Measurements from ENCODE around the gene RPS25. TPM values are rescaled to one million over a fixed set of nuclear protein-coding genes. Genes with fewer than 3 reads are reported as not detected.

The RPS25 gene
- total and polyA plus RNA-seq, 10 of the 15 experiments (the other 5 are each of a cell fraction or from before 2014, with no cell fraction given) = 886 to 3,746 (median 3,066) TPM

- peak; percentile 49 for ATAC-seq
- Histone ChIP-seq H3K27me3 (replicated peaks in 1 of 2; ENCODE audit: control insufficient read depth in 2 of 2, insufficient read depth in 2 of 2, low read length in 1 of 2) (no peaks in the 10 kb centered on the region), H3K4me1 (ENCODE audit: control insufficient read depth, insufficient read depth, low read length) (peaks cover 14% of the 10 kb centered on the region), H4K20me1 (ENCODE audit: control insufficient read depth, insufficient read depth) (no peaks in the 10 kb centered on the region), H2AFZ (ENCODE audit: control insufficient read depth, low read depth, low read length) (peak overlapping the region; percentile 95), H3K9ac (ENCODE audit: control insufficient read depth, insufficient read depth, low read length) (peak overlapping the region; percentile 74; the same call in 1 of the 2 replicates), H3K9me3 (replicated peaks; ENCODE audit: control insufficient read depth, insufficient read depth, low read length) (no peaks in the 10 kb centered on the region), H3K4me2 (ENCODE audit: control insufficient read depth, insufficient read depth) (peak overlapping the region; percentile 85), H3K36me3 (ENCODE audit: control insufficient read depth in 2 of 2, insufficient read depth in 2 of 2, low read length in 1 of 2) (peaks cover 1 to 4% of the 10 kb centered on the region in 2 experiments; a peak in 3 of 4 replicates), H3K27ac (ENCODE audit: control insufficient read depth, insufficient read depth) (peak overlapping the region; percentile 80), H3K4me3 (peak overlapping the region; percentile 78), H3K79me2 (ENCODE audit: control insufficient read depth, insufficient read depth, low read length) (peaks cover 13% of the 10 kb centered on the region)
- SMC1A ChIA-PET (ENCODE audit: uncharacterized antibody, unreplicated experiment) = interaction anchor here (1.0 to 4.9 kb wide), 2 partner anchors 13 to 21 kb away, joined by 5 to 40 read pairs; partner anchors contain the start of genes RPS25 and TRAPPC4
- intact Hi-C loops (cut with micrococcal nuclease; ENCODE audit: unreplicated experiment) (no loop called here), in situ Hi-C loops (cut with MboI) (no loop called here)
- RAD21 ChIA-PET (ENCODE audit: unreplicated experiment) = interaction anchor here (1.0 to 1.7 kb wide), 5 partner anchors 15 to 67 kb away, joined by 3 to 6 read pairs (median 3); partner anchors contain the start of gene VPS11
- no TSS peak for BruUV-seq (replicated peaks)
- 2% methylated on average over 13 of the region's 13 CpGs for WGBS (ENCODE audit: insufficient coverage, insufficient replicate concordance, low lambda C conversion rate, missing lambda C conversion rate)
- 0 out of 2 replicates have a peak, but pooled peaks have one; percentile 7 for TF ChIP-seq LARP7 (IDR thresholded peaks at IDR 0.05)
- TF ChIP-seq DPF2 (IDR thresholded peaks at IDR 0.05) = no peak
- TF ChIP-seq CREB1 (IDR thresholded peaks at IDR 0.05; ENCODE audit: low read depth) = 0 out of 2 replicates have a peak, but pooled peaks have one; percentile 8
- POLR2A ChIA-PET = interaction anchor here (0.9 to 3.0 kb wide), 8 partner anchors 11 to 77 kb away, joined by 3 to 14 read pairs (median 5); partner anchors contain the start of genes HMBS, HYOU1 and VPS11
- FAIRE-seq = no peak
- DNase-seq (ENCODE audit: low read depth, low spot score) = no peak
- CTCF ChIA-PET = interaction anchor here (1.0 to 2.0 kb wide), 6 partner anchors 10 to 291 kb away, joined by 3 to 16 read pairs (median 6); partner anchors contain the start of genes HYOU1 and TRAPPC4
Observed at GRCh38 chr11:119030029-119030328, 11.8 kb upstream of the RPS25 start.

- Histone ChIP-seq H3K9ac (ENCODE audit: control insufficient read depth, insufficient read depth, low read length) (peak overlapping the region; percentile 74), H3K4me2 (ENCODE audit: control insufficient read depth, insufficient read depth) (peak overlapping the region; percentile 85), H3K9me3 (replicated peaks; ENCODE audit: control insufficient read depth, insufficient read depth, low read length) (no peaks in the 10 kb centered on the region), H3K27me3 (replicated peaks in 1 of 2; ENCODE audit: control insufficient read depth in 2 of 2, insufficient read depth in 2 of 2, low read length in 1 of 2) (no peaks in the 10 kb centered on the region), H3K27ac (ENCODE audit: control insufficient read depth, insufficient read depth) (peak overlapping the region; percentile 80), H3K36me3 (ENCODE audit: control insufficient read depth in 2 of 2, insufficient read depth in 2 of 2, low read length in 1 of 2) (peaks cover 4 to 5% of the 10 kb centered on the region in 2 experiments; a peak in 3 of 4 replicates), H3K4me1 (ENCODE audit: control insufficient read depth, insufficient read depth, low read length) (peaks cover 14% of the 10 kb centered on the region), H3K79me2 (ENCODE audit: control insufficient read depth, insufficient read depth, low read length) (peaks cover 13% of the 10 kb centered on the region), H3K4me3 (peak overlapping the region; percentile 78), H4K20me1 (ENCODE audit: control insufficient read depth, insufficient read depth) (no peaks in the 10 kb centered on the region), H2AFZ (ENCODE audit: control insufficient read depth, low read depth, low read length) (peak overlapping the region; percentile 95)
- FAIRE-seq (peak; percentile 54), DNase-seq (ENCODE audit: low read depth, low spot score) (no peak), ATAC-seq (peak; percentile 58)
- BruUV-seq (replicated peaks) = TSS peak; percentile 77
- ChIA-PET CTCF (interaction anchor here (1.0 to 1.6 kb wide), 3 partner anchors 10 to 96 kb away, joined by 3 to 16 read pairs (median 6); partner anchors contain the start of gene TRAPPC4), SMC1A (ENCODE audit: uncharacterized antibody, unreplicated experiment) (interaction anchor here (1.0 to 4.9 kb wide), 3 partner anchors 12 to 29 kb away, joined by 3 to 40 read pairs (median 5); partner anchors contain the start of genes RPS25 and TRAPPC4), RAD21 (ENCODE audit: unreplicated experiment) (interaction anchor here (1.0 to 1.5 kb wide), 3 partner anchors 22 to 38 kb away, joined by 3 to 6 read pairs (median 3); partner anchors contain the start of gene VPS11), POLR2A (interaction anchor here (0.9 to 3.0 kb wide), 9 partner anchors 10 to 77 kb away, joined by 3 to 14 read pairs (median 4); partner anchors contain the start of genes HMBS, HYOU1 and VPS11)
- in situ Hi-C loops (cut with MboI) = no loop called here
- intact Hi-C loops (cut with micrococcal nuclease; ENCODE audit: unreplicated experiment) = no loop called here
- TF ChIP-seq ATF7 (IDR thresholded peaks at IDR 0.05; ENCODE audit: low read depth) (0 out of 2 replicates have a peak, but pooled peaks have one; percentile 35), RCOR1 (conservative IDR thresholded peaks at IDR 0.05; ENCODE audit: low read depth, low read length) (no peak), YBX1 (IDR thresholded peaks at IDR 0.05) (no peak), EGR1 (IDR thresholded peaks at IDR 0.05; ENCODE audit: borderline replicate concordance in 1 of 2, low read depth in 2 of 2, low read length in 2 of 2) (peak in 1 of 2 experiments; percentile 65; a peak in 1 of 3 replicates), RFX5 (IDR thresholded peaks at IDR 0.05; ENCODE audit: low read depth, low read length) (no peak), PKNOX1 (IDR thresholded peaks at IDR 0.05) (peak; percentile 76), SMARCA5 (IDR thresholded peaks at IDR 0.05) (peak; percentile 30; the same call in 1 of the 2 replicates), NBN (IDR thresholded peaks at IDR 0.05) (peak; percentile 53; the same call in 1 of the 2 replicates)
- 38% methylated on average over 10 of the region's 10 CpGs for WGBS (ENCODE audit: insufficient coverage, insufficient replicate concordance, low lambda C conversion rate, missing lambda C conversion rate)
Observed at GRCh38 chr11:119029340-119030028, 11.3 kb upstream of the RPS25 start.
